HEK293 (cell line): ENCODE measurements around the gene PPFIA3.

Experiments used
- BCL11A ChIP-seq: fragments of 450-650 bp; formaldehyde crosslinking; IDR thresholded peaks from 2 replicates; pipeline ENCODE4 v1.5.1; 2016; ENCODE audit warnings: low read depth, missing biosample characterization, missing genetic modification characterization
- EGR2 ChIP-seq: fragments of 450-650 bp; formaldehyde crosslinking; IDR thresholded peaks from 2 replicates; pipeline ENCODE4 v1.5.1; 2016; ENCODE audit warnings: low read depth, missing biosample characterization, missing genetic modification characterization
- KLF1 ChIP-seq: fragments of 450-650 bp; formaldehyde crosslinking; IDR thresholded peaks from 2 replicates; pipeline ENCODE4 v1.5.1; 2016; ENCODE audit warnings: missing biosample characterization, missing genetic modification characterization
- MZF1 ChIP-seq: fragments of 450-650 bp; formaldehyde crosslinking; IDR thresholded peaks from 2 replicates; pipeline ENCODE4 v1.5.1; 2017; ENCODE audit warnings: missing biosample characterization, missing genetic modification characterization, borderline replicate concordance
- REPIN1 ChIP-seq: fragments of 450-650 bp; formaldehyde crosslinking; IDR thresholded peaks from 2 replicates; pipeline ENCODE4 v1.5.1; 2017; ENCODE audit warnings: missing biosample characterization, missing genetic modification characterization, low read depth
- SCRT2 ChIP-seq: fragments of 450-650 bp; formaldehyde crosslinking; IDR thresholded peaks from 2 replicates; pipeline ENCODE4 v1.5.1; 2016; ENCODE audit warnings: missing biosample characterization, missing genetic modification characterization
- ZBTB10 ChIP-seq: fragments of 450-650 bp; formaldehyde crosslinking; IDR thresholded peaks from 2 replicates; pipeline ENCODE4 v1.5.1; 2016; ENCODE audit warnings: missing biosample characterization, missing genetic modification characterization
- ZEB2 ChIP-seq: fragments of 450-650 bp; formaldehyde crosslinking; IDR thresholded peaks from 2 replicates; pipeline ENCODE4 v1.5.1; 2016; ENCODE audit warnings: missing biosample characterization, missing genetic modification characterization
- ZFP41 ChIP-seq: fragments of 450-650 bp; formaldehyde crosslinking; IDR thresholded peaks from 2 replicates; pipeline ENCODE4 v1.5.1; 2016; ENCODE audit warnings: missing biosample characterization, missing genetic modification characterization, borderline replicate concordance
- ZFP69B ChIP-seq: fragments of 450-650 bp; formaldehyde crosslinking; IDR thresholded peaks from 2 replicates; pipeline ENCODE4 v1.5.1; 2016; ENCODE audit warnings: missing biosample characterization, missing genetic modification characterization
- ZNF148 ChIP-seq: fragments of 450-650 bp; formaldehyde crosslinking; IDR thresholded peaks from 2 replicates; pipeline ENCODE4 v1.5.0; 2017; ENCODE audit warnings: missing biosample characterization, missing genetic modification characterization, borderline replicate concordance
- ZNF169 ChIP-seq: fragments of 450-650 bp; formaldehyde crosslinking; IDR thresholded peaks from 2 replicates; pipeline ENCODE4 v1.5.1; 2016; ENCODE audit warnings: missing biosample characterization, missing genetic modification characterization
- ZNF2 ChIP-seq: fragments of 450-650 bp; formaldehyde crosslinking; IDR thresholded peaks from 2 replicates; pipeline ENCODE4 v1.5.1; 2016; ENCODE audit warnings: missing biosample characterization, missing genetic modification characterization
- ZNF248 ChIP-seq: fragments of 450-650 bp; formaldehyde crosslinking; IDR thresholded peaks from 2 replicates; pipeline ENCODE4 v1.5.1; 2017; ENCODE audit warnings: missing biosample characterization, missing genetic modification characterization
- ZNF391 ChIP-seq: fragments of 450-650 bp; formaldehyde crosslinking; IDR thresholded peaks from 2 replicates; pipeline ENCODE4 v1.5.1; 2016; ENCODE audit warnings: low read depth, missing biosample characterization, missing genetic modification characterization, borderline replicate concordance
- ZNF513 ChIP-seq: fragments of 450-650 bp; IDR thresholded peaks from 2 replicates; pipeline ENCODE4 v1.5.1; 2018; ENCODE audit warnings: missing biosample characterization, missing genetic modification characterization
- ZNF571 ChIP-seq: fragments of 450-650 bp; formaldehyde crosslinking; IDR thresholded peaks from 2 replicates; pipeline ENCODE4 v1.5.0; 2017; ENCODE audit warnings: missing biosample characterization, missing genetic modification characterization
- ZNF585B ChIP-seq: fragments of 450-650 bp; formaldehyde crosslinking; IDR thresholded peaks from 2 replicates; pipeline ENCODE4 v1.5.1; 2016; ENCODE audit warnings: missing biosample characterization, missing genetic modification characterization
- ZNF600 ChIP-seq: fragments of 450-650 bp; formaldehyde crosslinking; IDR thresholded peaks from 2 replicates; pipeline ENCODE4 v1.5.1; 2016; ENCODE audit warnings: missing biosample characterization, missing genetic modification characterization
- ZNF610 ChIP-seq: fragments of 450-650 bp; formaldehyde crosslinking; IDR thresholded peaks from 2 replicates; pipeline ENCODE4 v1.5.1; 2016; ENCODE audit warnings: missing biosample characterization, missing genetic modification characterization, borderline replicate concordance
- ZNF626 ChIP-seq: fragments of 450-650 bp; sonication (Bioruptor Pico); formaldehyde crosslinking; IDR thresholded peaks from 2 replicates; pipeline ENCODE4 v1.5.1; 2018; ENCODE audit warnings: missing biosample characterization, missing genetic modification characterization, inconsistent platforms
- ZNF670 ChIP-seq: fragments of 450-650 bp; formaldehyde crosslinking; IDR thresholded peaks from 2 replicates; pipeline ENCODE4 v1.5.1; 2016; ENCODE audit warnings: missing biosample characterization, missing genetic modification characterization, low read depth
- ZNF677 ChIP-seq: fragments of 450-650 bp; IDR thresholded peaks from 2 replicates; pipeline ENCODE4 v1.5.0; 2018; ENCODE audit warnings: missing biosample characterization, mild to moderate bottlenecking, missing genetic modification characterization, moderate library complexity
- ZNF830 ChIP-seq: fragments of 450-650 bp; IDR thresholded peaks from 2 replicates; pipeline ENCODE4 v1.5.0; 2018; ENCODE audit warnings: missing biosample characterization, missing genetic modification characterization, low read depth, mild to moderate bottlenecking, moderate library complexity
- ZXDB ChIP-seq: fragments of 450-650 bp; formaldehyde crosslinking; IDR thresholded peaks from 2 replicates; pipeline ENCODE4 v1.5.1; 2016; ENCODE audit warnings: missing biosample characterization, missing genetic modification characterization
- TF ChIP-seq, protein P1 (sequence below): fragments of 450-650 bp; formaldehyde crosslinking; IDR thresholded peaks from 2 replicates; pipeline ENCODE4 v1.5.1; 2016; ENCODE audit warnings: missing biosample characterization, missing genetic modification characterization, borderline replicate concordance
- TF ChIP-seq, protein P2 (sequence below): fragments of 450-650 bp; formaldehyde crosslinking; IDR thresholded peaks from 2 replicates; pipeline ENCODE4 v1.5.1; 2017; ENCODE audit warnings: missing biosample characterization, missing genetic modification characterization

Gene PPFIA3

DNA sequence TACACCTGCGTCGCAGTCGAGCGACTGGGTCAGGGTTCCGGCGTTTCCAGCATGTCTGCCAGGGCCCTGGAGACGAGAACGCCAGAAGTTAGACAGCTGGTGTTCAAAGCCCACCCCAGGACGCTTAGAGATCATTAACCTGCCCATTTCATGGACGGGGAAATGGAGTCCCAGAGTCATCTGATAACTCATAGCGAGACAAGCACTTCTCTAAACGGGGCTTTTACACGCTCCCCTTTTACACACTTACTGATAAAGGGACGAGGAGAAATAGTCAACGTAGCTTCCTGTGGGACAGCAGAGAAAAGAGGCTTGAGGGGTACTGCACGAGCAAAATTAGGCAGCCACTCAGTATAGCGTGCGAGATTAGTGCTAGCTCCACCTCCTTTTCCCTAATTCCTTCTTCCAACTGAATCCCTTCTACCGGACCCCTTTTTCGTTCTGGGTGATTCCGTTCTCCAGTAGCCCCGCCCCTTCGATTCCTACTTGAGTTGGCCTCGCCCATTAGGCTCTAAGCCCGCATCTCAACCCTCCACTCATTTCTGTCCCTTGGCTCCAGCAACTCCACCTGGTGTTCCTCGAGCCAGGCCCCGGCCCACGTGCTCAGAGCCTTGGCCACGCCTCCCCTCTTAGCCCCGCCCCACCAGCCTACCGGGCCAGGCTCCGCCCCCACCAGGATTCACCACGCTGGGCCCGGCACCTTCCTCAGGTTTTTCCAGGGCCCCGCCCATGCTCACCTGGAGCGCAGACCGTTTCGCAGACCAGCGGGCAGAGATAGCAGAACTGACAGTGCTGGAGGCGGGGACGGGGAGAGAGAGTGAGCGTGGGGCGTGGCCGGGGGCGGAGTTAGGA is 32.1 kb downstream of the PPFIA3 start (continued):
- TF ChIP-seq ZNF513 (tag by site-specific recombination), result peak; percentile 34; the same call in 1 of the 2 replicates
- TF ChIP-seq ZNF600 (tag by site-specific recombination), result no peak
- TF ChIP-seq, protein P1, sequence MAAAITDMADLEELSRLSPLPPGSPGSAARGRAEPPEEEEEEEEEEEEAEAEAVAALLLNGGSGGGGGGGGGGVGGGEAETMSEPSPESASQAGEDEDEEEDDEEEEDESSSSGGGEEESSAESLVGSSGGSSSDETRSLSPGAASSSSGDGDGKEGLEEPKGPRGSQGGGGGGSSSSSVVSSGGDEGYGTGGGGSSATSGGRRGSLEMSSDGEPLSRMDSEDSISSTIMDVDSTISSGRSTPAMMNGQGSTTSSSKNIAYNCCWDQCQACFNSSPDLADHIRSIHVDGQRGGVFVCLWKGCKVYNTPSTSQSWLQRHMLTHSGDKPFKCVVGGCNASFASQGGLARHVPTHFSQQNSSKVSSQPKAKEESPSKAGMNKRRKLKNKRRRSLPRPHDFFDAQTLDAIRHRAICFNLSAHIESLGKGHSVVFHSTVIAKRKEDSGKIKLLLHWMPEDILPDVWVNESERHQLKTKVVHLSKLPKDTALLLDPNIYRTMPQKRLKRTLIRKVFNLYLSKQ (tag by site-specific recombination), result no peak
- no peak for TF ChIP-seq REPIN1 (tag by site-specific recombination)
- no peak for TF ChIP-seq ZNF585B
- TF ChIP-seq BCL11A (tag by site-specific recombination), result no peak
- no peak; the same call in 1 of the 2 replicates for TF ChIP-seq ZFP69B
- no peak for TF ChIP-seq ZNF148 (tag by site-specific recombination)
- TF ChIP-seq, protein P2, sequence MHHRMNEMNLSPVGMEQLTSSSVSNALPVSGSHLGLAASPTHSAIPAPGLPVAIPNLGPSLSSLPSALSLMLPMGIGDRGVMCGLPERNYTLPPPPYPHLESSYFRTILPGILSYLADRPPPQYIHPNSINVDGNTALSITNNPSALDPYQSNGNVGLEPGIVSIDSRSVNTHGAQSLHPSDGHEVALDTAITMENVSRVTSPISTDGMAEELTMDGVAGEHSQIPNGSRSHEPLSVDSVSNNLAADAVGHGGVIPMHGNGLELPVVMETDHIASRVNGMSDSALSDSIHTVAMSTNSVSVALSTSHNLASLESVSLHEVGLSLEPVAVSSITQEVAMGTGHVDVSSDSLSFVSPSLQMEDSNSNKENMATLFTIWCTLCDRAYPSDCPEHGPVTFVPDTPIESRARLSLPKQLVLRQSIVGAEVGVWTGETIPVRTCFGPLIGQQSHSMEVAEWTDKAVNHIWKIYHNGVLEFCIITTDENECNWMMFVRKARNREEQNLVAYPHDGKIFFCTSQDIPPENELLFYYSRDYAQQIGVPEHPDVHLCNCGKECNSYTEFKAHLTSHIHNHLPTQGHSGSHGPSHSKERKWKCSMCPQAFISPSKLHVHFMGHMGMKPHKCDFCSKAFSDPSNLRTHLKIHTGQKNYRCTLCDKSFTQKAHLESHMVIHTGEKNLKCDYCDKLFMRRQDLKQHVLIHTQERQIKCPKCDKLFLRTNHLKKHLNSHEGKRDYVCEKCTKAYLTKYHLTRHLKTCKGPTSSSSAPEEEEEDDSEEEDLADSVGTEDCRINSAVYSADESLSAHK (tag by site-specific recombination), result no peak
- TF ChIP-seq ZNF169 (tag by site-specific recombination), result no peak
- no peak for TF ChIP-seq ZNF670
- TF ChIP-seq ZFP41, result no peak
- TF ChIP-seq ZBTB10 (tag by site-specific recombination), result peak; percentile 51
- TF ChIP-seq EGR2, result no peak
- TF ChIP-seq SCRT2 (tag by site-specific recombination), result no peak
- 0 out of 2 replicates have a peak, but pooled peaks have one; percentile 72 for TF ChIP-seq ZEB2 (tag by site-specific recombination)
- TF ChIP-seq ZNF830 (tag by site-specific recombination), result no peak
- no peak for TF ChIP-seq ZNF610 (tag by site-specific recombination)
- no peak for TF ChIP-seq ZNF626
- TF ChIP-seq KLF1 (tag by site-specific recombination), result peak; percentile 63
- no peak for TF ChIP-seq ZNF677 (tag by site-specific recombination)
- no peak for TF ChIP-seq ZNF571 (tag by site-specific recombination)
- TF ChIP-seq ZXDB (tag by site-specific recombination), result no peak; the same call in 1 of the 2 replicates
- 0 out of 2 replicates have a peak, but pooled peaks have one; percentile 19 for TF ChIP-seq ZNF2 (tag by site-specific recombination)
- peak; percentile 93 for TF ChIP-seq MZF1 (tag by site-specific recombination)
- TF ChIP-seq ZNF391 (tag by site-specific recombination), result no peak
- no peak for TF ChIP-seq ZNF248 (tag by site-specific recombination)
